ENCODE results near the gene SH3BP5L. TPM values are rescaled to one million over a fixed set of nuclear protein-coding genes. Genes with fewer than 3 reads are reported as not detected.

The SH3BP5L gene
- total and polyA plus RNA-seq, 10 of the 15 experiments (the other 5 are each of a cell fraction or from before 2014, with no cell fraction given): 1.1 to 22.8 (median 10.9) TPM

GRCh38 chr1:248793592-248793991 lies 32.1 kb downstream of the SH3BP5L start (continued):
- TF ChIP-seq, protein P1, sequence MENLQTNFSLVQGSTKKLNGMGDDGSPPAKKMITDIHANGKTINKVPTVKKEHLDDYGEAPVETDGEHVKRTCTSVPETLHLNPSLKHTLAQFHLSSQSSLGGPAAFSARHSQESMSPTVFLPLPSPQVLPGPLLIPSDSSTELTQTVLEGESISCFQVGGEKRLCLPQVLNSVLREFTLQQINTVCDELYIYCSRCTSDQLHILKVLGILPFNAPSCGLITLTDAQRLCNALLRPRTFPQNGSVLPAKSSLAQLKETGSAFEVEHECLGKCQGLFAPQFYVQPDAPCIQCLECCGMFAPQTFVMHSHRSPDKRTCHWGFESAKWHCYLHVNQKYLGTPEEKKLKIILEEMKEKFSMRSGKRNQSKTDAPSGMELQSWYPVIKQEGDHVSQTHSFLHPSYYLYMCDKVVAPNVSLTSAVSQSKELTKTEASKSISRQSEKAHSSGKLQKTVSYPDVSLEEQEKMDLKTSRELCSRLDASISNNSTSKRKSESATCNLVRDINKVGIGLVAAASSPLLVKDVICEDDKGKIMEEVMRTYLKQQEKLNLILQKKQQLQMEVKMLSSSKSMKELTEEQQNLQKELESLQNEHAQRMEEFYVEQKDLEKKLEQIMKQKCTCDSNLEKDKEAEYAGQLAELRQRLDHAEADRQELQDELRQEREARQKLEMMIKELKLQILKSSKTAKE (IDR thresholded peaks at IDR 0.05; ENCODE audit: low read depth, poor library complexity, severe bottlenecking): peak; percentile 69
- TF ChIP-seq CBX5 (IDR thresholded peaks at IDR 0.05; ENCODE audit: low read depth) (peak; percentile 94), SREBF1 (IDR thresholded peaks at IDR 0.05; ENCODE audit: low read length) (no peak), RCOR1 (conservative IDR thresholded peaks at IDR 0.05; ENCODE audit: low read depth, low read length) (no peak), SRF (IDR thresholded peaks at IDR 0.05; ENCODE audit: low read depth in 2 of 2, low read length in 2 of 2) (peak in 1 of 2 experiments; percentile 58; a peak in 1 of 4 replicates), BCL11A (IDR thresholded peaks at IDR 0.05; ENCODE audit: low read depth, low read length) (peak; percentile 100), JUNB (IDR thresholded peaks at IDR 0.05) (peak; percentile 99), ZNF384 (IDR thresholded peaks at IDR 0.05; ENCODE audit: borderline replicate concordance, low read depth, low read length) (no peak), USF1 (IDR thresholded peaks at IDR 0.05; ENCODE audit: borderline replicate concordance, extremely low read length, insufficient read depth, low read depth, low read length) (no peak), CEBPB (IDR thresholded peaks at IDR 0.05; ENCODE audit: borderline replicate concordance in 1 of 2, low read depth in 2 of 2, low read length in 2 of 2) (peak in 1 of 2 experiments; percentile 69; a peak in 1 of 4 replicates), NFXL1 (IDR thresholded peaks at IDR 0.05; ENCODE audit: borderline replicate concordance) (no peak), ZNF24 (IDR thresholded peaks at IDR 0.05) (0 out of 2 replicates have a peak, but pooled peaks have one; percentile 23), EP300 (IDR thresholded peaks at IDR 0.05; ENCODE audit: borderline replicate concordance in 1 of 2, control insufficient read depth in 1 of 2, low read depth in 2 of 2, low read length in 2 of 2) (peak in 1 of 2 experiments; percentile 86; a peak in 2 of 4 replicates), RUNX3 (IDR thresholded peaks at IDR 0.05; ENCODE audit: low read length) (peak; percentile 99), BCL3 (IDR thresholded peaks at IDR 0.05; ENCODE audit: borderline replicate concordance, insufficient read depth, low read depth, low read length, poor library complexity, severe bottlenecking) (peak; percentile 68), SREBF2 (IDR thresholded peaks at IDR 0.05; ENCODE audit: low read length) (no peak), RAD21 (IDR thresholded peaks at IDR 0.05; ENCODE audit: insufficient read depth, low read depth, low read length) (0 out of 2 replicates have a peak, but pooled peaks have one; percentile 9), GABPA (IDR thresholded peaks at IDR 0.05; ENCODE audit: low read depth) (0 out of 2 replicates have a peak, but pooled peaks have one; percentile 37), PAX5 (IDR thresholded peaks at IDR 0.05; ENCODE audit: borderline replicate concordance, low read depth, low read length) (peak; percentile 86; the same call in 1 of the 2 replicates), ZSCAN29 (IDR thresholded peaks at IDR 0.05) (no peak), BACH1 (IDR thresholded peaks at IDR 0.05; ENCODE audit: borderline replicate concordance) (peak; percentile 74; the same call in 1 of the 2 replicates)
- TF ChIP-seq, protein P2, sequence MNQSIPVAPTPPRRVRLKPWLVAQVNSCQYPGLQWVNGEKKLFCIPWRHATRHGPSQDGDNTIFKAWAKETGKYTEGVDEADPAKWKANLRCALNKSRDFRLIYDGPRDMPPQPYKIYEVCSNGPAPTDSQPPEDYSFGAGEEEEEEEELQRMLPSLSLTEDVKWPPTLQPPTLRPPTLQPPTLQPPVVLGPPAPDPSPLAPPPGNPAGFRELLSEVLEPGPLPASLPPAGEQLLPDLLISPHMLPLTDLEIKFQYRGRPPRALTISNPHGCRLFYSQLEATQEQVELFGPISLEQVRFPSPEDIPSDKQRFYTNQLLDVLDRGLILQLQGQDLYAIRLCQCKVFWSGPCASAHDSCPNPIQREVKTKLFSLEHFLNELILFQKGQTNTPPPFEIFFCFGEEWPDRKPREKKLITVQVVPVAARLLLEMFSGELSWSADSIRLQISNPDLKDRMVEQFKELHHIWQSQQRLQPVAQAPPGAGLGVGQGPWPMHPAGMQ (IDR thresholded peaks at IDR 0.05; ENCODE audit: borderline replicate concordance): no peak
- TF ChIP-seq, protein P3, sequence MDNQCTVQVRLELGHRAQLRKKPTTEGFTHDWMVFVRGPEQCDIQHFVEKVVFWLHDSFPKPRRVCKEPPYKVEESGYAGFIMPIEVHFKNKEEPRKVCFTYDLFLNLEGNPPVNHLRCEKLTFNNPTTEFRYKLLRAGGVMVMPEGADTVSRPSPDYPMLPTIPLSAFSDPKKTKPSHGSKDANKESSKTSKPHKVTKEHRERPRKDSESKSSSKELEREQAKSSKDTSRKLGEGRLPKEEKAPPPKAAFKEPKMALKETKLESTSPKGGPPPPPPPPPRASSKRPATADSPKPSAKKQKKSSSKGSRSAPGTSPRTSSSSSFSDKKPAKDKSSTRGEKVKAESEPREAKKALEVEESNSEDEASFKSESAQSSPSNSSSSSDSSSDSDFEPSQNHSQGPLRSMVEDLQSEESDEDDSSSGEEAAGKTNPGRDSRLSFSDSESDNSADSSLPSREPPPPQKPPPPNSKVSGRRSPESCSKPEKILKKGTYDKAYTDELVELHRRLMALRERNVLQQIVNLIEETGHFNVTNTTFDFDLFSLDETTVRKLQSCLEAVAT (IDR thresholded peaks at IDR 0.05): 0 out of 2 replicates have a peak, but pooled peaks have one; percentile 24
